Stimulated activated CD8-positive, alpha-beta memory T cell treated with anti-CD3 and anti-CD28 coated beads, Interleukin-15, amount 100 ng/mL, for 4 hours (primary cell): ENCODE results near the gene GDI1.
A peak's percentile ranks its signal among the peaks of the same experiment; 100 is the strongest.

Experiments
- DNase-seq, 2 donors: peaks; one replicate each; pipeline ENCODE4 v3.0.0-alpha.2; 2020; ENCODE audit warnings: low read depth in 2 of 2

The GDI1 gene

GRCh38 chrX:154481195-154481594 lies 44.2 kb downstream of the GDI1 start:
- no peak for DNase-seq

GRCh38 chrX:154481911-154482601 lies 45.1 kb downstream of the GDI1 start:
- no peak for DNase-seq

- no peak for DNase-seq
Measured at GRCh38 chrX:154482786-154483185, 45.8 kb downstream of the GDI1 start.

GRCh38 chrX:154483325-154483724 lies 46.4 kb downstream of the GDI1 start:
- no peak for DNase-seq

GRCh38 chrX:154484255-154485149 lies 47.5 kb downstream of the GDI1 start:
- no peak for DNase-seq

GRCh38 chrX:154485150-154486051 lies 48.4 kb downstream of the GDI1 start:
- no peak for DNase-seq

GRCh38 chrX:154486052-154486395 lies 49.1 kb downstream of the GDI1 start:
- DNase-seq: no peak

- DNase-seq: peak in 1 of 2 donors; percentile 37
Measured at GRCh38 chrX:154486396-154487207, 49.6 kb downstream of the GDI1 start, which contains the start of gene UBL4A. UBL4A (minus strand) TSS chrX:154486615; CDS start chrX:154486584, 31 bp downstream.

- no peak for DNase-seq
Measured at GRCh38 chrX:154487518-154488290, 50.8 kb downstream of the GDI1 start.

- no peak for DNase-seq
Measured at GRCh38 chrX:154488336-154489075, 51.6 kb downstream of the GDI1 start.

- no peak for DNase-seq
Measured at GRCh38 chrX:154489182-154489581, 52.2 kb downstream of the GDI1 start.

GRCh38 chrX:154490021-154490413 lies 53.1 kb downstream of the GDI1 start:
- DNase-seq: no peak

GRCh38 chrX:154490414-154491083 lies 53.6 kb downstream of the GDI1 start, which contains the start of gene SLC10A3:
SLC10A3 (minus strand) TSS chrX:154490629; CDS start chrX:154488940, 1,689 bp downstream.
- DNase-seq: peak; percentile 75 to 76
